ENCODE results near the gene SCUBE1.

- TF ChIP-seq CTCF (IDR thresholded peaks at IDR 0.05) (no peak), POLR2A (IDR thresholded peaks at IDR 0.05) (no peak)
These were observed 132.3 kb downstream of the SCUBE1 start for GRCh38 chr22:43210631-43211515.
